COR-L47 (cell line): ENCODE measurements around the gene MICAL2.

Experiments used
- DNase-seq: peaks from one replicate; lab custom pipeline; 2025; lab: John Stamatoyannopoulos, UW

Gene MICAL2, protein sequence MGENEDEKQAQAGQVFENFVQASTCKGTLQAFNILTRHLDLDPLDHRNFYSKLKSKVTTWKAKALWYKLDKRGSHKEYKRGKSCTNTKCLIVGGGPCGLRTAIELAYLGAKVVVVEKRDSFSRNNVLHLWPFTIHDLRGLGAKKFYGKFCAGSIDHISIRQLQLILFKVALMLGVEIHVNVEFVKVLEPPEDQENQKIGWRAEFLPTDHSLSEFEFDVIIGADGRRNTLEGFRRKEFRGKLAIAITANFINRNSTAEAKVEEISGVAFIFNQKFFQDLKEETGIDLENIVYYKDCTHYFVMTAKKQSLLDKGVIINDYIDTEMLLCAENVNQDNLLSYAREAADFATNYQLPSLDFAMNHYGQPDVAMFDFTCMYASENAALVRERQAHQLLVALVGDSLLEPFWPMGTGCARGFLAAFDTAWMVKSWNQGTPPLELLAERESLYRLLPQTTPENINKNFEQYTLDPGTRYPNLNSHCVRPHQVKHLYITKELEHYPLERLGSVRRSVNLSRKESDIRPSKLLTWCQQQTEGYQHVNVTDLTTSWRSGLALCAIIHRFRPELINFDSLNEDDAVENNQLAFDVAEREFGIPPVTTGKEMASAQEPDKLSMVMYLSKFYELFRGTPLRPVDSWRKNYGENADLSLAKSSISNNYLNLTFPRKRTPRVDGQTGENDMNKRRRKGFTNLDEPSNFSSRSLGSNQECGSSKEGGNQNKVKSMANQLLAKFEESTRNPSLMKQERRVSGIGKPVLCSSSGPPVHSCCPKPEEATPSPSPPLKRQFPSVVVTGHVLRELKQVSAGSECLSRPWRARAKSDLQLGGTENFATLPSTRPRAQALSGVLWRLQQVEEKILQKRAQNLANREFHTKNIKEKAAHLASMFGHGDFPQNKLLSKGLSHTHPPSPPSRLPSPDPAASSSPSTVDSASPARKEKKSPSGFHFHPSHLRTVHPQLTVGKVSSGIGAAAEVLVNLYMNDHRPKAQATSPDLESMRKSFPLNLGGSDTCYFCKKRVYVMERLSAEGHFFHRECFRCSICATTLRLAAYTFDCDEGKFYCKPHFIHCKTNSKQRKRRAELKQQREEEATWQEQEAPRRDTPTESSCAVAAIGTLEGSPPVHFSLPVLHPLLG

DNA sequence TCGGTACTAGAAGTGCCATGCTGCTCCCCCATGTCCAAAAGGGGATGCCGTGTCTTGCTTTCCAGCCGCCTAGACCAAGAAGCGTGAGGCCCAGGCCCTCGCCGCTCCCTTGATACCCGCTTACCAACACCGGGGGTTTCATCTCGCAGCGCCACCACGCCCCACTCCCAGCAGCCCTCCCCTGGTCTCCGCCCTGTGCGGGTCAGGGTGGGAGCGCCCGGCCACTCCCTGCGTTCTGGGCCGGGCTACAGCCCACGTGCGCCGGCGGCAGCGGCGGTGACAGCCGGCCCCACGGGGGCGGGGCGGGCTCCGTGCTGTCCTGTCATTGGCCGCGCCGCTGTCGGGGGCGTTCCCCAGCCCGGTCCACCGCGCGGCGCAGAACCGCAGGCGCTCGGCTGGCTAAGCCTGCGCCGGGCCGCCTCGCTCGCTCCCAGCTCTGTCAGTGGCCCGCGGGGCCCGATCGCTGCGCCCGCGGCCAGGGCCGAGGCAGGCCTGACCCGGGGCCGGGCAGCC lies at the start of gene MICAL2:
MICAL2 (plus strand) TSS at position 390 of the 513 bp plus-strand sequence. CDS start 51,566 bp downstream, outside the sequence.
- peak; percentile 86 for DNase-seq

DNA sequence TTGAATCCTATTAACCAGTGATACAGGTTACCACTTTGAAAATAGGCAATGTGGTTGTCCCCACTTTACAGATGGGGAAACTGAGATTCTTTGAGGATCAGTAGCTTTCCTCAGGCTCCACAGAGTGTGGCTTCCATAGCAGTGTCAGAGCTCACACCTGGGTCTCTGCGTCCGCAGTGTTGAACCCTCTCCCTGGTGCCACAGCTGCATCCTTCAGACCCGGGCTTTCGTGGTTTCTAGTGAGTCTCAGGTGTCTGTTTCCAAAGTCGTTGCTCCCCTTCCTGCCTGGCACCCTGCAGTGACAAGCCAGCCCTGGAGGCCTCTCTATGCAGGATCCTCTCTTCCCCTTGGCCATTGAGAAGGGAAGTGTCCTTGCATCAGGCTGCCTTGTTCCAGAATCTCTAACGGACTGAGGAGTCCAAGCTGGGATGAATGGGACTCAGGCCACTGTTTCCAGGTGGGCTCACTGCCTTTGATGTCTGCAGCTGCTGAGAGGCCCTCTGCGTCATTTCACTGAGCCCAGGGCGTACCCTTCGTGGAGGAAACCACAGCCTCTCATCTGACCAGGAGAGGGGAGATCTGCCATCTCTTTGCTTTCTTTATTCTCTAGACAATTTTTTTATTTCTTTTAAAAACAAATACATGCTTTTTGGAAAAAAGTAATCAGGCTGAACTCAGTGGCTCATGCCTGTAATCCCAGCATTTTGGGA lies 48.4 kb upstream of the MICAL2 start:
- no peak for DNase-seq

DNA sequence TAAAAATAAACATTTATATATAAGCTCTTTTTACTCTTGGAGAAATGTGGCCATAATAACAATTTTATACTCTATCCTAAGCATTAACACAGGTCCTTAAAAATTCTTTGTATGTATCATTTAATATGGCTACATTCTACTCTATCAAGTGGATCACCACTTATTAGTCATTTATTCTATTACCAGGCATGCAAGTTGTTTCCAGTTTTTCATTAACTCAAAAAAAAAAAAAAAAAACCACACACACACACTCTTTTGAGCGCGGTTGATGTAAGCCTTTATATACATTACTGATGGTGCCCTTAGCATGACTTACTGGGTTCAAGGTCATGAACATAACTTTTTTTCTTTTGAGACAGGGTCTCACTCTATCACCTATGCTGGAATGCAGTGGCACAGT lies 47.1 kb upstream of the MICAL2 start:
- no peak for DNase-seq

DNA sequence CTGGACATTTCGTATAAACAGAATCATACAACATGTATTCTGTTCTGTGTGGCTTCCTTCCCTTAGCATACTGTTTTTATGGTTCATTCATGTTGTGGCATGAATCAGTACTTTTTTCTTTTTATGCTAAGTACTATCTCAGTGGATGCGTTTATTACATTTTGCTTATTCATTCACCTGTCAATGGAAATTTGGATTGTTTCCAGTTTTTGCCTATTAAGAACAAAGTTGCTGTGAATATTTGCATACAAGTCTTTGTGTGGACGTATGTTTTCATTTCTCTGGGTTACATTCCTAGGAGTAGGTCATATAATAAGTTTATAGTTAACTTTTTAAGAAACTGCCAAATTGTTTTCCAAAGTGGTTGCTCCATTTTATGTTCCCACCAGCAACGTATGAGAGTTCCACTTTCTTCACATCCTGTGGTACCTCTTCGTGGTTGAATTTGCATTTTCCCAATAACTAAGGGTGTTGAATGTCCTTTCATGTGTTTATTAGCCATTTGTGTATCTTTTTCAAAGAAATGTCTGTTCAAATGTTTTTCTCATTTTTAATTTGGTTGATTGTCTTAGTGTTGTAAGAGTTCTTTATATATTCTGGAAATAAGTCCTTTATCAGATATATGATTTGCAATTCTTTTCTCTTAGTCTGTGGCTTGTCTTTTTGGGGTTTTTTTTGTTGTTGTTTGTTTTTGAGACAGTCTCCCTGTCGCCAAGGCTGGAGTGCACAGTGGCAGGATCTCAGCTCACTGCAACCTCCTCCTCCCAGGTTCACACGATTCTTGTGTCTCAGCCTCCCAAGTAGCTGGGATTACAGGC lies 46.0 kb upstream of the MICAL2 start:
- DNase-seq: no peak

DNA sequence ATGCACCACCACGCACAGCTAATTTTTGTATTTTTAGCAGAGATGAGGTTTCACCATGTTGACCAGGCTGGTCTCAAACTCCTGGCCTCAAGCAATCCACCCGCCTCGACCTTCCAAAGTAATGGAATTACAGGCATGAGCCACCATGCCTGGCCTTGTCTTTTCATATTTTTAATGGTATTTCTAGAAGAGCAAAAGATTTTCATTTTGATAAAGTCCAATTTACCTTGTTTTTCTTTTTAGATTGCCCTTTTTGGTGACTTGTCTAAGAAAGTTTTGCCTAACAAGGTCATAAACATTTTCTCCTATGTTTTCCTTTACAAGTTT lies 45.5 kb upstream of the MICAL2 start:
- DNase-seq: no peak

DNA sequence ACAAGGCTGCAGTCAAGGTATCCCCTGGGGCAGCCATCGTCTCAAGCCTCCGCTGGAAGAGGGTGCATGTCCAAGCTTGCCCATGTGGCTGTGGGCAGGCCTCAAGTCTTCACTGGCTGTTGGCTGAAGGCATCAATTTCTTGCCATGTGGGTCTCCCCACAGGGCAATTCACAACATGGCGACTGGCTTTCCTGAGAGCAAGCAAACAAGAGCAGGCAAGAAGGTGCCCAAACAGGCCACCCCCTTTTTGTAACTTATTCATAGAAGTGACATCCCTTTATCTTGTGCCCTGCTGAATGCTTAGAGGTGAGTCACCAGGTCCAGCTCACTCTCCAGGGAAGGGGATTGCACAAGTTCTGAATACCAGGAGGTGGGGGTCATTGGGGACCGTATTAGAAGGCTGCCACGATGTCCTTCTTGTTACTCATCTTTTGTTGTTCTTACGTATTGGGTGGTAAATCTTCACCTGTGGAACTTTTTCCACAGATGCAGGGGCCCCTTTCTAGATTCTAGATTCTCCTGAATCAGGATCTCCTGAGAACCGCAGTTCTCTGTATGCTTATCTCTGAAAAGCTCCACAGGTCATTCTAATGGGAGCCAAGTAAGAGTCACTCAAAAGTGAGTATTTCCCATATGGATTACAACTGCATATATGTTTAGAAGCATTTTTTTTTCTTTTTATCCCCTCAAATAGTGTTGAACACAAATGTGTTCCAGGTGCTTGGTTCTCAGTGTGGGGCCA lies 44.2 kb upstream of the MICAL2 start:
- DNase-seq: no peak

DNA sequence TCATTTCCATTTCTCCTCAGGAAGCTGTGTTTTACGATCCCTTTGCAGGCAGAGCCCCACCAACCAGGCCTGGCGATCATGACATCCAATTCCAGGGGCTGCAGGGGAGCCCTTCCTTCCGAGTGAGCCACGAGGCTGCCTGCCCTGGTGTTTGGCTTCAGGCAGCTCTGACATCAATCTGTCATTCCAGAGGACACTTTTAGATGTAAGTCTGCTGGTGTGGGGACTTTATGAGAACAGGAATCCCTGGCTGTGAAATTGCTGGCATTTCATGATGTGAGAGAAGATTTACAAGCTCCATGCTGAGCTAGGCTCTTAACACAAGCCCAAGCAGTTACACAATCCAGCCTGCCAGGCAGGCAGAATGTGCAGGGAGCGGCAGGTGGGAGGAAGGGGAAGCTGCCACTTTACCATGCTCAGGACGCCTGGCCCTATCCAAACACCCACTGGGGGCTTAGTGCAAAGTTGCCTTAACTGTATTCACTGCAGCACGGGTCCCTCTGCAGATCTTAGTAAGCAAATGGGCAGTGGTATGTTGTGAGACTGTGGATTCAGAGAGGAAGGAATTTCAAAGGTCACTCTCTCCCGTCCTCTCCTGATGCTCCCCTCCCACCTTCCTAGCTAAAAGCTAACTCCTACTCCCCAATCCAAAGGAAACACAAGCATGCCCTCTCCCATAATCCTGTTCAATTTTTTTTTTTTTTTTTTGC lies 43.4 kb upstream of the MICAL2 start:
- no peak for DNase-seq

DNA sequence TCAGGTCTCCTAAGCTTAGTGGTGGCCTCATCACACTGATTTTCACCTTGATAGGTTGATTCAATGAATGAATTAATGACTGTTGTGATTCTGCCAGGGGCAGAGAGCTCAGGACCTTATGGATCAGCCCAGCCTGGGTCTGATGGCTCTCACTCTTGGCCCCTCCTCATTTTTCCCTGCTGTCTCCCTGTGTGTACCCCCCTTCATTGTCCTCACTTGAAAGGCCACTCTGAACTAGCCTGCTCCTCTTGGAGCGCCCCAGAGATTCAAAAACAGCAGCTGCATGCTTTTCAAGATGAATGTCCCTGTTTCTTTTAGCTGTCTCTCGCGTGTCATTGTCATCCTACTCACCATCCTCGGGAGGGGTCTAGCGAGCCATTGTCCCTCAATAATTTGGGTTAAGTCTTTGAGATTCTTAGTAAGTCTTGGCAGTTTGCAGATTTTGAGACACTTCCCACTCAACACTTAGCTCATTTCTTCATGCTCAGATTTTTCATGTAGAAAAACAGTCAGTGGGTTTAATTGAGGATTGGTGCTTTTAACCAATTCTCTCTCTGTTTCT lies 42.5 kb upstream of the MICAL2 start:
- no peak for DNase-seq

DNA sequence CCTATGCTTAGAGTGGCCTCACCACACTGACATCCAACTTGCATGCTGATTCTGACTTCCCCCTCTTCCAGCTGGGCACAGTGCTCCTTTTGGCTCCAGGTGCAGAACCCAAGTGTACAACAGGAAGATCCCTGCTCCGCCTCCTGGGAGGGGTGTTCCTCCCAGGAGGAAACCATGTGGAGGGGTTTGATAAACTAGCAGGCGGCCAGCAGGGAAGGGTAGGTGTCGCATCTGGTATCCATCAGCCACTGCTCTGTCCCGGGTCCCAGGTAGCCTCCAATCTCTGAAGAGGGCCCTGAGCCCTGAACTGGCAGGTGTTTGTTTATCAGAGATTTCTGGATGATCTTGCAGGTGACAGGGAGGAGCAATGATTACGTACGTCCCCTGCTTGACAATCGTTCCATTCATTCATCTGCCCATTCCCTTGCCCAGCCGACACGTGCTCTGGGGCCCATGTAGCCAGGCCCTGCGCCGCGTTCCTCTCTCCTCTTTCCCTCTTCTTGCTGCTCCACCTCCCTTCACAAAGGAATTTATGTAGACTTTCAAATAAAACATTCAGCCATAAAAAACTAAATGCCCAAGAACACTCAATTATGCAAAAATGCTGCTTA lies 41.2 kb upstream of the MICAL2 start:
- DNase-seq: no peak

DNA sequence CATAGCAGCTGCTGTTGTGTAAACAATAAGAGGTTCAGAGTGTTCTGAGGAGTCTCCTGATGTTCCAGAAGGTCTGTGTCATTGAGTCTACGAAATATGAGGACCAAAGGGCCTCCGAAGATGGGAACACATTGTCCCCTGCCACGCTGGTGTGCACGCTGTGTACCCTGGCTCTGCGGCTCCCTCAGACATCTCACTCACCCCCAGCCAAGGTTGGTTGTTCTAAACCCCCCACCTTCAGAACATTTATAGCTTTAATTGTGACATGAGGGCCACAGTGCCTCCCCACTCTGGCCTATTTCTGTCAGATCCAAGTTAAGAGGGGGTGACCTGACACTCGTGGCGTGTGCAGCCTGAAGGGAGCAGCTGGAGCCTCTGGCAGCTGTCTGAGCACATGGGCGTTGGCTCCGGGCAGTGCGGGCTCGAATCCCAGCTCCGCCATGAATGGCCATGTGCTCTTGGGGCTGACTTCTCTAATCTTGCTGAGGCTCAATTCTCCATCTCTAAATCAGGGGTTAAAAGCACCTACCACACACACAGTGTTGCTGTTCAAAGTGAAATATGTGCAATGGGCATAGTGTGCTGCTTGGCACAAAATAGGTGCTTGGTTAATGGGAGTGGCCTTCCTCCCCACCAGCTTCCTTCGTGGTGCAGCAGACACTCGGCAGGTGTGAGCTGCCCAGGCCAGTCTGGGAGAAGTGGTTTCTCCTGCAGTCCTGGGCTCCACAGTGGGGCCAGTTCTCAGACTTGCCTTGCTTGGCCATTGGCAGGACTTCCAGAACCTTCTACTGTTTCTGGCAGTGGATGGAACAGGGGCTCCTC lies 39.7 kb upstream of the MICAL2 start:
- no peak for DNase-seq

DNA sequence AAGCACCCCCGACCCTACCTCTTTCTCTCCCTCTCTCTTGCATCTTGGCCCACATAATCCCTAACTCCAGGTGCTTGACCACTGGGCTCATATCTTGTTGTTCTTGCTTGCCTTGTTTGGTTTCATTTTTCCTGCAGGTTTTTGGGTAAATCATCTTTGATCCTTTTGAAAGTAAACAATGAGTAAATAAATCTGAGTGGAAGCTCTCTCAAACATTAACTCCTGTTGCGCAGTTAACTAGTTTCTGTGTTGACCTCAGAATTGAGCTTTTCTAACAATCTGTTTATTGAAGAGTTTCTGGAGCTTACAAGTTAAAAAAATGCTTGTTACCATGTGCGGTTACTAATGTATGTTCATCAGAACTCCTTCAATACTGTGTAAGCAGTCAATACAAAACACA lies 38.8 kb upstream of the MICAL2 start:
- no peak for DNase-seq

DNA sequence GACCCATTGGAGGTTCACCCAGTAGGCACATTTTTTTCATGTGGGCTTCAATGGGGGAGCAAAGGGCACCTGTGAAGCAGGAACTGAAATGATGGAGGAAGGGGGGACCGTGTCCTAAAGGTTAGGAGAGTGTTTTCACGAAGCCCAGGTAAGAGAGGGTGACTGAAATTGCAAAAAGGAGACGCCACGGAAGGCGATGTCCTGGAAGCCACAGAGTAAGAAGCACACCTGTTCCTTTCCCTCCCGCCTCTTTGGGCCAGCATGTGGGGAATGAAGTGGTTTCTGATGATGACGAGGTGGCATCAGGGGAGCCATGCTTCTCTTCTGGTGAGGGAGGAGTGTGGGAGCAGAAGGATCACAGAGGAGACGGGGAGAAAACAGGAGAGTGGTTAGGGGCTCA lies 37.0 kb upstream of the MICAL2 start:
- DNase-seq: no peak

DNA sequence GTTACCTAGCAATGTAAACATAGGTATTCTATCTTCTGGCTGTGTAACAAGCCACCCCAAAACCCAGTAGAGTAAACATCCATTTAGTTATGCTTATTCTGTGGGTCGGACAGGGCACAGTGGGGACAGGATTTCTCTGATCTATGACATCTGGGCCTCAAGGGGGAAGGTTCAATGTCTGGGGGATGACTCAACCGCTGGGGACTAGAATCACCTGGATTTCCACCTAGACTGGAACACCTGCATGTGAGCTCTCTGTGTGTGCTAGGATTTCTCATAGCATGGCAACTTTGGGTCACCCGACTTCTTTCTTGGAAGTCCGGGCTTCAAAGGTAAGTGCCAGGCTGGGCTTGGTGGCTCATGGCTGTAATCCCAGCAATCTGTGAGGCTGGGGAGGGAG lies 36.5 kb upstream of the MICAL2 start:
- DNase-seq: no peak

DNA sequence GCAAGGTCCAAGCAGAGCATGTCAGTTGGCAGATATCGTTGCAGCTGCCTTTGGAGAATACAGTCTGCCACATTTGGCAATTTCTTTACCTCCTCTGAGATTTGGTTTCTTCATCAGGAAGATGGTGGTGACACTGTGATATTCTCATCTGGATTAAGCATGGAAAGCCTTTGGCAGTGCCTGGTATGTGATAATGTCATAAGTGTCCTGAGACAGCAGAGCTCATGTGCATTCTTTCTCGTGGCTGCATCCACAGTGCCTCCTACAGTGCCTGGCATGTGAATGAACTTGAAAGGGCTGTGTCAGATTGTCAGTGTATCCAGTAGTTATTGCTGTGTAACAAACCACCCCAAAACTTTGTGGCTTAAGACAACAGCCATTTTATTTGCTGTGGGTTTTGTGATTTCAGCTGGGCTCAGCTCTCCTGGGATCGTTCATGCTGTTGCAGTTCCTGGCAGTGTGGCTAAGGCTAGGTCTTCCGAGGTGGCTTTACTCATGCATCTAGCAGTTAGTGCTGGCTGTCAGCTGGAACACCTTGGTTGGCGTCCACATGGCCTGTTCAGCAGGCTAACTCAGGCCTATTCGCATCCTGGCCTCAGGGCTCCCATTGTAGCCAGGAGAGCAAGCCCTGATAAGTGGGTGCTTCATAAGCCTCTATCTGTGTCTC lies 35.7 kb upstream of the MICAL2 start:
- DNase-seq: no peak

DNA sequence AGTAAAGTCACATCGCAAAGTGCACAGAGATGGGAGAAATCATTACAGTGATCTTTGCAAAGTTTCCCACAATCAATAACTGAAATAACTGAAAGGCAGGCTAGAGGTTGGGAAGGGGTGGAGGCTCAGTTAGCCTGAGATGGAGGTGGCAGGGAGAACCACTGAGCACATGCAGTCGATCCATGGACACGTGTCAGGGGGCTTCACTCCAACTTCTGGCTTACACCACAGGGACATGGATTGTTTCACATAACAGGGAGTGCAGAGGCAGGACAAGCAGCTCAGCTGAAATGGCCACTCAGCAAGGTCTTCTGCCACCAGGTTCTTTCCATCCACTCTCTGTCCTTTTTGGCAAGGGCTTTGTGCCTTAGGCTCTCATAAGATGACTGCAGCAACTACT lies 35.1 kb upstream of the MICAL2 start:
- no peak for DNase-seq

DNA sequence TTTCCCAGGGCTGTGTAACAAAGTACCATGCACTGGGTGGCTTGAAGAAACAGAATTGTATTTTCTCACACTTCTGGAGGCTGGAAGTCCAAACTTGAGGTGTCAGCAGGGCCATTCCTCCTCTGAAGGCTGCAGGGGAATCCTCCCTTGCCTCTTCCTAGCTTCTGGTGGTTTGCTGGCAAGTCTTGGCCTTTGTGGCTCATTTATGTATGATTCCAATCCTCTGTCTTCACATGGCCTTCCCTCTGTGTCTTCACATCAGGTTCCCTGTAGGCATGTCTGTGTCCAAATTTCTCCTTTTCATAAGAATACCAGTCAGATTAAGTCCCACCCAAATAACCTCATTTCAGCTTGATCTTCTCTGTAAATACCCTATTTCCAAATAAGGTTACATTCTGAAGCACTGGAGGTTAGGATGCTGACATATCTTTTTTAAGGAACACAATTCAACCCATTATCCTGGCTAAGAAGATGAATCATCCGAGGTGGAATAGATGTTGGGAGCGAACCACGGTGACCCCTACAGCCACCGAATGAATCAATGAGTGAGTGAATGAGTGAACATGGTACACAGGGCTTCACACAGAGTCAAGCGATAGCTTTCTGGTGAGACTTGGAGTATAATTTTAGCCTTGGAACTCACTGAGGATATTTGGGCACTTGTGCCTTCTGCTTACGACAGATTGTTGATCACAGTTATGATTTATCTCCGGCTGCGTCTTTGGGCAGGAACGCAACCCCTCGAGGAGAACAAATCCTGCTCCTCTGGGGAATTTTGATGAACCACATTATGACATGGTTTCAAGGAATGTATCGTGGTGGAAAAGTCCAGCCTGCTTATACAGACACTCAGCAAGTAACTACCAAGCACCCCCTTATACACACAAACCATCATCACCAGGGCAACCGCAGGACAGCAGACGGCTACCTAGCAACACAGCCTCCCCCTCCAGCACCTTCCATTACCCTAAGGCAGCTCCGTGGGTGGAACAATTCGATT lies 34.3 kb upstream of the MICAL2 start:
- no peak for DNase-seq
